ENCODE measurements around the gene ERICH2.

DNA sequence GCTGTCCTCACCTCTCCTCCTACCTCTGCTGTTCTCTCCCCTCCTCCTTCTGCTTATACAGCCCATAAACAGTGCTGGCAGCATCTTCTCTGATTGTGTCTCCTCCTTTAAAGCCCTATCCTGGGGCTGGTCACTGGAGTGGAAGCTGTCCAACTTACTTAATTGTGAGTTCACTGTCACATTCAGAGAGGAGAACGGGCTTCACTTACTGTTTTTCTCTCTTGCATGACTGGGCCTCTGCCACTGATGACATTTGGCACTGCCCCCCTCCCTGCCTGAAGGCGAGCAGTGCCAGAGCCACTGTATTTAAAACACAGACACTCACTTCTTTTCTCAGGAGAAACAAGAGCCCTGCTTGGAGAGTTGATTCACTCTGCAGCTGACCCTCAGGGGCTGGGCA, 58.9 kb downstream of the ERICH2 start:
- TF ChIP-seq CTCF (IDR thresholded peaks at IDR 0.05; ENCODE audit: insufficient read depth, low read length) (no peak), SPI1 (IDR thresholded peaks at IDR 0.05; ENCODE audit: borderline replicate concordance, low read depth) (no peak)
